Cerebellar cortex (tissue), 1 donor: ENCODE measurements around the gene ANKRD31.
A peak's percentile ranks its signal among the peaks of the same experiment; 100 is the strongest.

Source experiments
- DNase-seq: peaks from one replicate; pipeline ENCODE4 v3.0.0-alpha.2; 2015; ENCODE audit warnings: low spot score

Gene ANKRD31

GRCh38 chr5:75042522-75042921 lies 194.2 kb downstream of the ANKRD31 start:
- no peak for DNase-seq

GRCh38 chr5:75040973-75041372 lies 195.7 kb downstream of the ANKRD31 start:
- no peak for DNase-seq

- no peak for DNase-seq
These were observed 199.6 kb downstream of the ANKRD31 start for GRCh38 chr5:75037106-75037505.

- DNase-seq: no peak
These were observed 202.4 kb downstream of the ANKRD31 start for GRCh38 chr5:75034137-75034739.

GRCh38 chr5:75031366-75031765 lies 205.3 kb downstream of the ANKRD31 start:
- DNase-seq: no peak

GRCh38 chr5:75028090-75028489 lies 208.6 kb downstream of the ANKRD31 start:
- no peak for DNase-seq

GRCh38 chr5:75023368-75024159 lies 213.1 kb downstream of the ANKRD31 start:
- DNase-seq: no peak

- DNase-seq: no peak
These were observed 214.9 kb downstream of the ANKRD31 start for GRCh38 chr5:75021800-75022199.

GRCh38 chr5:75021219-75021618 lies 215.5 kb downstream of the ANKRD31 start:
- DNase-seq: peak; percentile 92

GRCh38 chr5:75020016-75020656 lies 216.5 kb downstream of the ANKRD31 start:
- peak; percentile 53 for DNase-seq

GRCh38 chr5:75018805-75019587 lies 217.7 kb downstream of the ANKRD31 start:
- peak; percentile 83 for DNase-seq
